ENCODE measurements around the gene STK32B. TPM values are rescaled to one million over a fixed set of nuclear protein-coding genes. Genes with fewer than 3 reads are reported as not detected.

Gene STK32B
- total and polyA plus RNA-seq, 2 donors (not counting 1 experiment from before 2014, with no cell fraction given): 0.22 to 0.30 TPM

GRCh38 chr4:5510504-5510903, 459.2 kb downstream of the STK32B start:
- Histone ChIP-seq H4K20me1 (ENCODE audit: control insufficient read depth, insufficient read depth, low read length, poor library complexity, severe bottlenecking) (no peaks in the 10 kb centered on the region), H3K4me2 (replicated peaks; ENCODE audit: low read depth, low read length, poor library complexity, severe bottlenecking) (no peak overlapping the region), H3K79me2 (ENCODE audit: control insufficient read depth, insufficient read depth, low read length) (no peaks in the 10 kb centered on the region), H3K9ac (ENCODE audit: low read length) (no peak overlapping the region), H3K9me3 (ENCODE audit: control extremely low read depth in 1 of 3, control insufficient read depth in 2 of 3, insufficient read depth in 1 of 3, low read length in 2 of 3) (no peaks in the 10 kb centered on the region), H3K4me3 (ENCODE audit: control extremely low read depth in 1 of 5, extremely low read depth in 1 of 5, insufficient read depth in 1 of 5, low read depth in 2 of 5, low read length in 4 of 5) (no peak overlapping the region), H3K27me3 (replicated peaks in 1 of 4; ENCODE audit: control extremely low read depth in 1 of 4, control insufficient read depth in 3 of 4, insufficient read depth in 4 of 4, low read length in 3 of 4) (no peaks in the 10 kb centered on the region), H3K27ac (ENCODE audit: low read length in 2 of 2) (no peak overlapping the region), H2AFZ (ENCODE audit: insufficient read depth, low read depth, low read length, poor library complexity, severe bottlenecking) (no peak overlapping the region), H3K36me3 (replicated peaks in 1 of 2; ENCODE audit: control extremely low read depth in 1 of 2, control insufficient read depth in 1 of 2, extremely low read depth in 1 of 2, insufficient read depth in 2 of 2, low read length in 1 of 2) (no peaks in the 10 kb centered on the region), H3K4me1 (ENCODE audit: control insufficient read depth in 2 of 2, insufficient read depth in 2 of 2, low read length in 2 of 2) (no peaks in the 10 kb centered on the region)
- peaks cover 3% of the 10 kb centered on the region for H3K9me3 Mint-ChIP-seq (ENCODE audit: insufficient read depth)
- no peaks in the 10 kb centered on the region for H3K4me1 Mint-ChIP-seq
- ChIA-PET POLR2A (no interaction called here), CTCF (no interaction called here)
- intact Hi-C loops (cut with micrococcal nuclease): no loop called here
- H3K27me3 Mint-ChIP-seq: no peaks in the 10 kb centered on the region
- TF ChIP-seq CTCF (IDR thresholded peaks at IDR 0.05) (no peak), EZH2 (IDR thresholded peaks at IDR 0.05; ENCODE audit: borderline replicate concordance, insufficient read depth, low read depth, low read length, poor library complexity, severe bottlenecking) (no peak)
- DNase-seq: no peak
- no CpG with 5 or more reads among the region's 2 CpGs for WGBS (ENCODE audit: insufficient coverage)
- ATAC-seq (ENCODE audit: low read depth): no peak
- H3K4me3 Mint-ChIP-seq: no peak overlapping the region
- H3K27ac Mint-ChIP-seq: no peak overlapping the region

- no peak overlapping the region for H3K4me3 Mint-ChIP-seq
- H3K9me3 Mint-ChIP-seq (ENCODE audit: insufficient read depth): peaks cover 3% of the 10 kb centered on the region
- DNase-seq (no peak), ATAC-seq (ENCODE audit: low read depth) (no peak)
- H3K9me3 ChIP-seq (ENCODE audit: control extremely low read depth in 1 of 3, control insufficient read depth in 2 of 3, insufficient read depth in 1 of 3, low read length in 2 of 3): no peaks in the 10 kb centered on the region
- no peak overlapping the region for H2AFZ ChIP-seq (ENCODE audit: insufficient read depth, low read depth, low read length, poor library complexity, severe bottlenecking)
- H3K4me3 ChIP-seq (ENCODE audit: control extremely low read depth in 1 of 5, extremely low read depth in 1 of 5, insufficient read depth in 1 of 5, low read depth in 2 of 5, low read length in 4 of 5): no peak overlapping the region
- intact Hi-C loops (cut with micrococcal nuclease): no loop called here
- POLR2A ChIA-PET: no interaction called here
- H4K20me1 ChIP-seq (ENCODE audit: control insufficient read depth, insufficient read depth, low read length, poor library complexity, severe bottlenecking): no peaks in the 10 kb centered on the region
- H3K27ac Mint-ChIP-seq: no peak overlapping the region
- no peak overlapping the region for H3K9ac ChIP-seq (ENCODE audit: low read length)
- H3K36me3 ChIP-seq (replicated peaks in 1 of 2; ENCODE audit: control extremely low read depth in 1 of 2, control insufficient read depth in 1 of 2, extremely low read depth in 1 of 2, insufficient read depth in 2 of 2, low read length in 1 of 2): no peaks in the 10 kb centered on the region
- TF ChIP-seq EZH2 (IDR thresholded peaks at IDR 0.05; ENCODE audit: borderline replicate concordance, insufficient read depth, low read depth, low read length, poor library complexity, severe bottlenecking) (no peak), CTCF (IDR thresholded peaks at IDR 0.05) (no peak)
- H3K79me2 ChIP-seq (ENCODE audit: control insufficient read depth, insufficient read depth, low read length): no peaks in the 10 kb centered on the region
- no peaks in the 10 kb centered on the region for H3K27me3 ChIP-seq (replicated peaks in 1 of 4; ENCODE audit: control extremely low read depth in 1 of 4, control insufficient read depth in 3 of 4, insufficient read depth in 4 of 4, low read length in 3 of 4)
- H3K4me1 Mint-ChIP-seq: no peaks in the 10 kb centered on the region
- CTCF ChIA-PET: no interaction called here
- H3K4me2 ChIP-seq (replicated peaks; ENCODE audit: low read depth, low read length, poor library complexity, severe bottlenecking): no peak overlapping the region
- no peaks in the 10 kb centered on the region for H3K27me3 Mint-ChIP-seq
- no peaks in the 10 kb centered on the region for H3K4me1 ChIP-seq (ENCODE audit: control insufficient read depth in 2 of 2, insufficient read depth in 2 of 2, low read length in 2 of 2)
- no peak overlapping the region for H3K27ac ChIP-seq (ENCODE audit: low read length in 2 of 2)
Observed at GRCh38 chr4:5511791-5512190, 460.5 kb downstream of the STK32B start.
